ENCODE results near the gene VSTM4.

The VSTM4 gene

GRCh38 chr10:49093922-49094321 is 21.4 kb downstream of the VSTM4 start:
- no peak for DNase-seq (ENCODE audit: low read depth in 2 of 3, low spot score in 2 of 3)

- DNase-seq (ENCODE audit: low read depth in 2 of 3, low spot score in 2 of 3): no peak
These were observed 22.8 kb downstream of the VSTM4 start for GRCh38 chr10:49092477-49092876.

GRCh38 chr10:49091450-49092210 is 23.7 kb downstream of the VSTM4 start:
- no peak for DNase-seq (ENCODE audit: low read depth in 2 of 3, low spot score in 2 of 3)

- no peak for DNase-seq (ENCODE audit: low read depth in 2 of 3, low spot score in 2 of 3)
These were observed 24.5 kb downstream of the VSTM4 start for GRCh38 chr10:49090696-49091380.

- DNase-seq (ENCODE audit: low read depth in 2 of 3, low spot score in 2 of 3): no peak
These were observed 25.1 kb downstream of the VSTM4 start for GRCh38 chr10:49090189-49090575.

GRCh38 chr10:49089557-49090188 is 25.6 kb downstream of the VSTM4 start:
- DNase-seq (ENCODE audit: low read depth in 2 of 3, low spot score in 2 of 3): no peak

GRCh38 chr10:49089152-49089551 is 26.2 kb downstream of the VSTM4 start:
- no peak for DNase-seq (ENCODE audit: low read depth in 2 of 3, low spot score in 2 of 3)

GRCh38 chr10:49086889-49087288 is 28.4 kb downstream of the VSTM4 start:
- DNase-seq (ENCODE audit: low read depth in 2 of 3, low spot score in 2 of 3): no peak

GRCh38 chr10:49083261-49083660 is 32.1 kb downstream of the VSTM4 start:
- no peak for DNase-seq (ENCODE audit: low read depth in 2 of 3, low spot score in 2 of 3)

- no peak for DNase-seq (ENCODE audit: low read depth in 2 of 3, low spot score in 2 of 3)
These were observed 32.6 kb downstream of the VSTM4 start for GRCh38 chr10:49082766-49083165.

- DNase-seq (ENCODE audit: low read depth in 2 of 3, low spot score in 2 of 3): no peak
These were observed 33.6 kb downstream of the VSTM4 start for GRCh38 chr10:49081547-49082275.

GRCh38 chr10:49080965-49081364 is 34.4 kb downstream of the VSTM4 start:
- DNase-seq (ENCODE audit: low read depth in 2 of 3, low spot score in 2 of 3): no peak

GRCh38 chr10:49080071-49080470 is 35.3 kb downstream of the VSTM4 start:
- no peak for DNase-seq (ENCODE audit: low read depth in 2 of 3, low spot score in 2 of 3)

GRCh38 chr10:49079499-49079898 is 35.8 kb downstream of the VSTM4 start:
- no peak for DNase-seq (ENCODE audit: low read depth in 2 of 3, low spot score in 2 of 3)

- DNase-seq (ENCODE audit: low read depth in 2 of 3, low spot score in 2 of 3): no peak
These were observed 36.2 kb downstream of the VSTM4 start for GRCh38 chr10:49079072-49079471.

GRCh38 chr10:49078433-49078832 is 36.9 kb downstream of the VSTM4 start:
- no peak for DNase-seq (ENCODE audit: low read depth in 2 of 3, low spot score in 2 of 3)

- peak in 1 of 3 experiments; percentile 14 for DNase-seq (ENCODE audit: low read depth in 2 of 3, low spot score in 2 of 3)
These were observed 38.4 kb downstream of the VSTM4 start for GRCh38 chr10:49076741-49077521.

GRCh38 chr10:49076319-49076718 is 39.0 kb downstream of the VSTM4 start:
- DNase-seq (ENCODE audit: low read depth in 2 of 3, low spot score in 2 of 3): no peak

- DNase-seq (ENCODE audit: low read depth in 2 of 3, low spot score in 2 of 3): no peak
These were observed 39.6 kb downstream of the VSTM4 start for GRCh38 chr10:49075743-49076142.

GRCh38 chr10:49074836-49075682 is 40.3 kb downstream of the VSTM4 start:
- DNase-seq (ENCODE audit: low read depth in 2 of 3, low spot score in 2 of 3): no peak

Measured in activated CD8-positive, alpha-beta memory T cell treated with anti-CD3 and anti-CD28 coated beads for 48 hours (primary cell).